Hepatocyte (in vitro differentiated cells): Measurements from ENCODE around the gene ARHGAP26.

ENCODE experiments used
- CTCF ChIP-seq: fragments of 200-600 bp; sonication (generic); IDR thresholded peaks from 2 replicates; pipeline ENCODE4 v1.5.1; 2016; ENCODE audit warnings: antibody characterized with exemption, mild to moderate bottlenecking; ENCODE audit not compliant: poor library complexity
- EZH2 ChIP-seq: fragments of 200-600 bp; sonication (generic); IDR thresholded peaks from 2 replicates; pipeline ENCODE4 v1.6.1; 2016; ENCODE audit warnings: antibody characterized with exemption, mild to moderate bottlenecking, borderline replicate concordance

GRCh38 chr5:142735323-142736246, 34.6 kb upstream of the ARHGAP26 start:
- TF ChIP-seq CTCF (no peak), EZH2 (no peak)
